ENCODE measurements around the gene FAM168A. TPM values are rescaled to one million over a fixed set of nuclear protein-coding genes. Genes with fewer than 3 reads are reported as not detected.

FAM168A gene
- total RNA-seq, 1 donor from 2014 or later: 52.2 TPM

- no peak overlapping the region for H3K4me3 Mint-ChIP-seq (ENCODE audit: unreplicated experiment)
- no peaks in the 10 kb centered on the region for H3K9me3 Mint-ChIP-seq (ENCODE audit: unreplicated experiment)
- H3K4me1 Mint-ChIP-seq (ENCODE audit: unreplicated experiment): peaks cover 19% of the 10 kb centered on the region
- no peak for TF ChIP-seq CTCF (IDR thresholded peaks at IDR 0.05)
- no peak for DNase-seq (ENCODE audit: extremely low spot score, unreplicated experiment)
- H3K27me3 Mint-ChIP-seq (ENCODE audit: unreplicated experiment): no peaks in the 10 kb centered on the region
- peaks cover 2% of the 10 kb centered on the region for H3K36me3 Mint-ChIP-seq (ENCODE audit: unreplicated experiment)
- no peak overlapping the region for H3K27ac Mint-ChIP-seq (ENCODE audit: unreplicated experiment)
Observed at GRCh38 chr11:73468590-73469161, 129.2 kb downstream of the FAM168A start.

GRCh38 chr11:73467505-73467904 lies 130.4 kb downstream of the FAM168A start:
- Mint-ChIP-seq H3K4me3 (ENCODE audit: unreplicated experiment) (no peak overlapping the region), H3K27ac (ENCODE audit: unreplicated experiment) (no peak overlapping the region), H3K27me3 (ENCODE audit: unreplicated experiment) (no peaks in the 10 kb centered on the region), H3K36me3 (ENCODE audit: unreplicated experiment) (peaks cover 3% of the 10 kb centered on the region), H3K4me1 (ENCODE audit: unreplicated experiment) (peaks cover 20% of the 10 kb centered on the region), H3K9me3 (ENCODE audit: unreplicated experiment) (no peaks in the 10 kb centered on the region)
- TF ChIP-seq CTCF (IDR thresholded peaks at IDR 0.05): no peak
- DNase-seq (ENCODE audit: extremely low spot score, unreplicated experiment): no peak

DNA sequence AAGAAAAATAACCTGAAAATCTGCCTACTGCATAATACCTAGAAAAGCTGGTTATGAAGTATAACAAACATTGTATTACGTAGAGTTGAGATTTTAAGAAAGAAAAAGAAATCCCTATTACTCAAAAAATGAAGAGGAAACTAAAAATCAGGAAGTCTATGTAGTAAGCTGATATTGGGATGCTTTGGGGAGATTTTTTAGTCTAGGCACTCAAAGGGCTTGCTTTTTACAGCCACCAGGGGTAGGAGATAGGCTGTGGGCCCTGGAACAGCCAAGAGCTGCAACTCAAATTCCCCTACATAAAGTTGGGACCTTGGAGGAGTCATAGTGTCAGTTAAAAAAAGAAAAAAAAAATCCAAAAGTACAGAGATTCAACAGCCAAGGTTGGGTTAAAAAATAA lies 131.3 kb downstream of the FAM168A start:
- TF ChIP-seq CTCF (IDR thresholded peaks at IDR 0.05): no peak
- no peak for DNase-seq (ENCODE audit: extremely low spot score, unreplicated experiment)
- peaks cover 28% of the 10 kb centered on the region for H3K4me1 Mint-ChIP-seq (ENCODE audit: unreplicated experiment)
- peaks cover 3% of the 10 kb centered on the region for H3K36me3 Mint-ChIP-seq (ENCODE audit: unreplicated experiment)
- H3K27me3 Mint-ChIP-seq (ENCODE audit: unreplicated experiment): no peaks in the 10 kb centered on the region
- no peak overlapping the region for H3K27ac Mint-ChIP-seq (ENCODE audit: unreplicated experiment)
- no peaks in the 10 kb centered on the region for H3K9me3 Mint-ChIP-seq (ENCODE audit: unreplicated experiment)
- H3K4me3 Mint-ChIP-seq (ENCODE audit: unreplicated experiment): no peak overlapping the region

DNA sequence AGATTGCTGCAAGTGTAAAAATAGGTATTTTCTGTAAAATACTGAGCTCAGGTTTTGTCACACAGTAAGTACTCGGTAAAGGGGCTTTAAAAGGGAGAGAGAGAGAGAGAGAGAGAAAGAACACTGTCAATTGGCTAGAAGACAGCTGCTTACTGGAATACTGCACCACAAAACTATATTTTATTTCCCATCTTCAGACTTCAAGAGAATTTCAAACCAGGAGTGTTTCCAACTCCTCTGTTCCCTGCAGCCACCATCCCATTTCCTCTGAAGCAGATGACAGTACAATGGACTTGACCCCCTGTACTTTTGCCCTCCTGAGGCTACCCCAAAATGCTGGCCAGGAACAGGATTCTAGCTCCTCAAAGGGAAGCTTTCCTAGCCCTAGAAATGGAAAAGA lies 132.0 kb downstream of the FAM168A start:
- no peak overlapping the region for H3K4me3 Mint-ChIP-seq (ENCODE audit: unreplicated experiment)
- H3K9me3 Mint-ChIP-seq (ENCODE audit: unreplicated experiment): no peaks in the 10 kb centered on the region
- peaks cover 3% of the 10 kb centered on the region for H3K36me3 Mint-ChIP-seq (ENCODE audit: unreplicated experiment)
- H3K27ac Mint-ChIP-seq (ENCODE audit: unreplicated experiment): peak overlapping the region; percentile 46
- TF ChIP-seq CTCF (IDR thresholded peaks at IDR 0.05): no peak
- no peak for DNase-seq (ENCODE audit: extremely low spot score, unreplicated experiment)
- H3K4me1 Mint-ChIP-seq (ENCODE audit: unreplicated experiment): peaks cover 33% of the 10 kb centered on the region
- no peaks in the 10 kb centered on the region for H3K27me3 Mint-ChIP-seq (ENCODE audit: unreplicated experiment)

- Mint-ChIP-seq H3K36me3 (ENCODE audit: unreplicated experiment) (peaks cover 5% of the 10 kb centered on the region), H3K27ac (ENCODE audit: unreplicated experiment) (no peak overlapping the region), H3K27me3 (ENCODE audit: unreplicated experiment) (no peaks in the 10 kb centered on the region), H3K4me3 (ENCODE audit: unreplicated experiment) (no peak overlapping the region), H3K9me3 (ENCODE audit: unreplicated experiment) (no peaks in the 10 kb centered on the region), H3K4me1 (ENCODE audit: unreplicated experiment) (peaks cover 31% of the 10 kb centered on the region)
- no peak for DNase-seq (ENCODE audit: extremely low spot score, unreplicated experiment)
- TF ChIP-seq CTCF (IDR thresholded peaks at IDR 0.05): no peak
Observed at GRCh38 chr11:73465023-73465675, 132.8 kb downstream of the FAM168A start.

All from osteocyte (in vitro differentiated cells).